Panc1 (cell line): ENCODE measurements around the gene RRH.
"Not testable (repeated sequence)": the region's sequence is repeated elsewhere in the genome, so short reads cannot be mapped to it uniquely, and the experiment has no call there.

Experiments used
- POLR2AphosphoS5 ChIP-seq: IDR thresholded peaks from 2 replicates; pipeline ENCODE4 v1.6.1; 2012; ENCODE audit warnings: mild to moderate bottlenecking, low read depth, low read length, moderate library complexity
- SIN3A ChIP-seq: IDR thresholded peaks from 2 replicates; pipeline ENCODE4 v1.6.1; 2012; ENCODE audit warnings: low read depth, mild to moderate bottlenecking, low read length, moderate library complexity, borderline replicate concordance; ENCODE audit not compliant: insufficient read depth
- TCF7L2 ChIP-seq: IDR thresholded peaks from 2 replicates; pipeline ENCODE4 v1.6.1; 2011; ENCODE audit warnings: mild to moderate bottlenecking, low read depth, low read length, inconsistent platforms
- TF ChIP-seq, protein P1 (sequence below): fragments of 450-650 bp; IDR thresholded peaks from 2 replicates; pipeline ENCODE4 v1.5.1; 2017; ENCODE audit warnings: mild to moderate bottlenecking

DNA sequence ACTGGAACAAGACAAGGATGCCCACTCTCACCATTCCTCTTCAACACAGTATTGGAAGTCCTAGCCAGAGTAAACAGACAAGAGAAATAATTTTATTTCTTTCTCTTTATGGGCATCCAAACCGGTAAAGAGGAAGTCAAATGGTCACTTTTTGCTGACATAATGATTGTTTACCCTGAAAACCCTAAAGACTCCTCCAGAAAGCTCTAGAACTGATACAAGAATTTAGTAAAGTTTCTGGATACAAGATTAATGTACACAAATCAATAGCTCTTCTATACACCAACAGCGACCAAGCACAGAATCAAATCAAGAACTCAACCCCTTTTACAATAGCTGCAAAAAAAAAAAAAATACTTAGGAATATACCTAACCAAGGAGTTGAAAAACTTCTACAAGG, 45.7 kb upstream of the RRH start:
- TF ChIP-seq, protein P1, sequence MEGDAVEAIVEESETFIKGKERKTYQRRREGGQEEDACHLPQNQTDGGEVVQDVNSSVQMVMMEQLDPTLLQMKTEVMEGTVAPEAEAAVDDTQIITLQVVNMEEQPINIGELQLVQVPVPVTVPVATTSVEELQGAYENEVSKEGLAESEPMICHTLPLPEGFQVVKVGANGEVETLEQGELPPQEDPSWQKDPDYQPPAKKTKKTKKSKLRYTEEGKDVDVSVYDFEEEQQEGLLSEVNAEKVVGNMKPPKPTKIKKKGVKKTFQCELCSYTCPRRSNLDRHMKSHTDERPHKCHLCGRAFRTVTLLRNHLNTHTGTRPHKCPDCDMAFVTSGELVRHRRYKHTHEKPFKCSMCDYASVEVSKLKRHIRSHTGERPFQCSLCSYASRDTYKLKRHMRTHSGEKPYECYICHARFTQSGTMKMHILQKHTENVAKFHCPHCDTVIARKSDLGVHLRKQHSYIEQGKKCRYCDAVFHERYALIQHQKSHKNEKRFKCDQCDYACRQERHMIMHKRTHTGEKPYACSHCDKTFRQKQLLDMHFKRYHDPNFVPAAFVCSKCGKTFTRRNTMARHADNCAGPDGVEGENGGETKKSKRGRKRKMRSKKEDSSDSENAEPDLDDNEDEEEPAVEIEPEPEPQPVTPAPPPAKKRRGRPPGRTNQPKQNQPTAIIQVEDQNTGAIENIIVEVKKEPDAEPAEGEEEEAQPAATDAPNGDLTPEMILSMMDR, result not testable (repeated sequence)
- TF ChIP-seq POLR2AphosphoS5, TCF7L2, SIN3A: not testable (repeated sequence)
